HepG2 (cell line): ENCODE data around the gene RNF25. TPM values are rescaled to one million over a fixed set of nuclear protein-coding genes. Genes with fewer than 3 reads are reported as not detected.

Experiments
- BRCA1 ChIP-seq: sonication (generic); formaldehyde crosslinking; IDR thresholded peaks from 2 replicates; pipeline ENCODE4 v1.4.0; 2020; ENCODE audit warnings: missing genetic modification reagents
- DNMT1 ChIP-seq: sonication (generic); formaldehyde crosslinking; IDR thresholded peaks from 2 replicates; pipeline ENCODE4 v1.5.1; 2020; ENCODE audit warnings: mild to moderate bottlenecking, missing genetic modification reagents
- ELF3 ChIP-seq: IDR thresholded peaks from 2 replicates; pipeline ENCODE4 v1.6.1; 2016; ENCODE audit warnings: missing genetic modification reagents, missing compliant biosample characterization
- GFI1 ChIP-seq: sonication (generic); formaldehyde crosslinking; IDR thresholded peaks from 2 replicates; pipeline ENCODE4 v1.5.0; 2020; ENCODE audit warnings: missing genetic modification reagents, mild to moderate bottlenecking, borderline replicate concordance
- IRF2 ChIP-seq: IDR thresholded peaks from 2 replicates; pipeline ENCODE4 v1.6.1; 2018; ENCODE audit warnings: missing genetic modification reagents, missing compliant biosample characterization
- PHF5A ChIP-seq: IDR thresholded peaks from one replicate; pipeline ENCODE4 v1.6.1; 2018; ENCODE audit warnings: low read depth, missing genetic modification reagents; ENCODE audit not compliant: unreplicated experiment
- RAD51 ChIP-seq: fragments of 450-650 bp; IDR thresholded peaks from 2 replicates; pipeline ENCODE4 v1.6.1; 2016; ENCODE audit warnings: borderline replicate concordance
- RNF219 ChIP-seq: sonication (generic); formaldehyde crosslinking; IDR thresholded peaks from 2 replicates; pipeline ENCODE4 v1.5.0; 2020; ENCODE audit warnings: mild to moderate bottlenecking, missing genetic modification reagents
- SCMH1 ChIP-seq: sonication (generic); formaldehyde crosslinking; IDR thresholded peaks from 2 replicates; pipeline ENCODE4 v1.9.0; 2021; ENCODE audit warnings: missing genetic modification reagents, mild to moderate bottlenecking, borderline replicate concordance
- SP4 ChIP-seq: sonication (generic); formaldehyde crosslinking; IDR thresholded peaks from 2 replicates; pipeline ENCODE4 v1.8.1; 2023; ENCODE audit warnings: mild to moderate bottlenecking, missing genetic modification reagents
- TFAP4 ChIP-seq: sonication (generic); IDR thresholded peaks from 2 replicates; pipeline ENCODE4 v1.6.1; 2016; ENCODE audit warnings: low read depth, borderline replicate concordance
- TOE1 ChIP-seq: sonication (generic); formaldehyde crosslinking; IDR thresholded peaks from 2 replicates; pipeline ENCODE4 v1.4.0; 2020; ENCODE audit warnings: mild to moderate bottlenecking, missing genetic modification reagents
- ZBTB40 ChIP-seq, 2 experiments: fragments of 450-650 bp in 1 of 2; sonication (generic) in 1 of 2; formaldehyde crosslinking in 1 of 2; IDR thresholded peaks; 2 replicates each; pipeline versions ENCODE4 v1.6.1 to v1.8.0; 2016 to 2022; ENCODE audit warnings: antibody characterized with exemption in 1 of 2, mild to moderate bottlenecking in 1 of 2, missing genetic modification reagents in 1 of 2
- polyA plus RNA-seq, 8 experiments: library from polyadenylated mRNA; depleted of rRNA in 3 of 8; stranded (reverse) in 7 of 8; unstranded in 1 of 8; fragments of >200 nt; fragmentation: Illumina TruSeq in 4 of 8; extraction: Trizol in 4 of 8; gene quantifications; 2 replicates each; pipeline versions ENCODE4 v1.2.1 to v1.2.3, GENCODE V29; 2011 to 2016; ENCODE audit warnings: low read depth in 4 of 8, missing spikeins in 1 of 8, mixed read lengths in 1 of 8; ENCODE audit not compliant: insufficient read depth in 1 of 8
- total RNA-seq, 5 experiments: library from RNA; depleted of rRNA; stranded (reverse); fragments of >200 nt; fragmentation: Illumina TruSeq; extraction: Trizol; gene quantifications; 2 replicates each; pipeline ENCODE4 v1.2.3, GENCODE V29; 2016; ENCODE audit warnings: low read depth in 1 of 5

The RNF25 gene
- total and polyA plus RNA-seq, 2 of the 13 experiments (the other 11 are each of a cell fraction or from before 2014, with no cell fraction given): 37.0 to 87.6 TPM

GRCh38 chr2:218710687-218711549 lies 39.1 kb upstream of the RNF25 start, which contains the start of gene TTLL4 (continued):
- no peak; the same call in 1 of the 2 replicates for TF ChIP-seq TOE1 (CRISPR knock-in tag)
- TF ChIP-seq SP4 (CRISPR knock-in tag): peak; percentile 94
- peak; percentile 86; the same call in 1 of the 2 replicates for TF ChIP-seq IRF2 (CRISPR knock-in tag)
- TF ChIP-seq ZBTB40 (IDR thresholded peaks at IDR 0.05): no peak
- peak; percentile 86 for TF ChIP-seq ZBTB40 (CRISPR knock-in tag; IDR thresholded peaks at IDR 0.05)
- peak; percentile 87 for TF ChIP-seq ELF3 (CRISPR knock-in tag)
- TF ChIP-seq RAD51: 0 out of 2 replicates have a peak, but pooled peaks have one; percentile 30
- TF ChIP-seq DNMT1: peak; percentile 100
- no peak for TF ChIP-seq SCMH1 (CRISPR knock-in tag)
- no peak; the same call in none of the 2 replicates for TF ChIP-seq BRCA1
- peak; percentile 24; the same call in 1 of the 2 replicates for TF ChIP-seq TFAP4
- TF ChIP-seq GFI1 (CRISPR knock-in tag): peak; percentile 83; the same call in 1 of the 2 replicates
- TF ChIP-seq PHF5A: peak; percentile 43
- 0 out of 2 replicates have a peak, but pooled peaks have one; percentile 8 for TF ChIP-seq RNF219 (CRISPR knock-in tag)
